PC-3 (cell line): Measurements from ENCODE around the gene HPX.

Source experiments
- CTCF ChIP-seq: fragments of 300-600 bp; sonication (generic); conservative IDR thresholded peaks from 2 replicates; pipeline ENCODE4 v1.5.1; 2017; ENCODE audit warnings: antibody characterized with exemption, low read depth, mild to moderate bottlenecking, low read length
- EZH2 ChIP-seq: fragments of 300-600 bp; sonication (generic); IDR thresholded peaks from one replicate; pipeline ENCODE4 v1.6.1; 2017; ENCODE audit warnings: antibody characterized with exemption, mild to moderate bottlenecking, low read length; ENCODE audit not compliant: unreplicated experiment

GRCh38 chr11:6388748-6389147 is 52.0 kb downstream of the HPX start:
- TF ChIP-seq CTCF = no peak
- TF ChIP-seq EZH2 = no peak
